WTC11 (cell line): ENCODE results near the gene OPCML. TPM values are rescaled to one million over a fixed set of nuclear protein-coding genes. Genes with fewer than 3 reads are reported as not detected.

Source experiments
- ATAC-seq: fragments of 200-7000 bp; cut with Tn5 transposase; 2 replicates; pipeline ENCODE4 v1.10.0; 2021; ENCODE audit warnings: mild to moderate bottlenecking, moderate library complexity
- CTCF ChIA-PET: fragments of 300-600 bp; sonication (Branson Sonifier 250); formaldehyde crosslinking; loops from one replicate; lab custom pipeline; 2021; ENCODE audit warnings: antibody characterized with exemption; lab: Charles Lee
- POLR2A ChIA-PET: fragments of 350-600 bp; sonication (Branson Sonifier 250); formaldehyde crosslinking; loops from one replicate; lab custom pipeline; 2021; ENCODE audit warnings: antibody characterized with exemption; lab: Charles Lee
- DNase-seq: peaks from one replicate; pipeline ENCODE4 v3.0.0; 2021; ENCODE audit warnings: low spot score
- H3K27ac Mint-ChIP-seq: 2 replicates; pipeline ENCODE4 v1.8.0; 2021; ENCODE audit warnings: mixed read lengths
- H3K27me3 Mint-ChIP-seq: 2 replicates; pipeline ENCODE4 v1.8.0; 2021; ENCODE audit warnings: low read depth, mild to moderate bottlenecking, moderate library complexity, mixed read lengths
- H3K36me3 Mint-ChIP-seq: 2 replicates; pipeline ENCODE4 v1.8.0; 2021; ENCODE audit warnings: mixed read lengths
- H3K4me1 Mint-ChIP-seq: 2 replicates; pipeline ENCODE4 v1.8.0; 2022; ENCODE audit warnings: mixed read lengths
- H3K4me3 Mint-ChIP-seq: 2 replicates; pipeline ENCODE4 v1.8.0; 2021; ENCODE audit warnings: mild to moderate bottlenecking, moderate library complexity, mixed read lengths
- H3K9me3 Mint-ChIP-seq: 2 replicates; pipeline ENCODE4 v1.8.0; 2021; ENCODE audit warnings: mixed read lengths
- CREM ChIP-seq: sonication (generic); formaldehyde crosslinking; IDR thresholded peaks from 2 replicates; pipeline ENCODE4 v1.8.1; 2022; ENCODE audit warnings: mild to moderate bottlenecking, missing genetic modification reagents, moderate library complexity
- ERG ChIP-seq: fragments of 250-450 bp; sonication (Bioruptor Pico); IDR thresholded peaks from 2 replicates; pipeline ENCODE4 v1.8.0; 2021; ENCODE audit warnings: mild to moderate bottlenecking
- ESRRA ChIP-seq: sonication (generic); formaldehyde crosslinking; IDR thresholded peaks from 2 replicates; pipeline ENCODE4 v1.8.1; 2022; ENCODE audit warnings: mild to moderate bottlenecking, missing genetic modification reagents, borderline replicate concordance
- FOXP1 ChIP-seq: sonication (generic); formaldehyde crosslinking; IDR thresholded peaks from 2 replicates; pipeline ENCODE4 v1.8.0; 2022; ENCODE audit warnings: missing genetic modification reagents, mild to moderate bottlenecking, moderate library complexity, borderline replicate concordance
- GRHL2 ChIP-seq: fragments of 250-450 bp; sonication (Bioruptor Pico); IDR thresholded peaks from 2 replicates; pipeline ENCODE4 v1.8.0; 2022; ENCODE audit warnings: mild to moderate bottlenecking, moderate library complexity; ENCODE audit not compliant: insufficient replicate concordance, severe bottlenecking
- NFE2L1 ChIP-seq: sonication (generic); formaldehyde crosslinking; IDR thresholded peaks from 2 replicates; pipeline ENCODE4 v1.8.1; 2023; ENCODE audit warnings: missing genetic modification reagents
- NFYB ChIP-seq: sonication (generic); formaldehyde crosslinking; conservative IDR thresholded peaks from 2 replicates; pipeline ENCODE4 v1.8.0; 2022; ENCODE audit warnings: low read depth, missing genetic modification reagents
- STAT6 ChIP-seq: sonication (generic); formaldehyde crosslinking; conservative IDR thresholded peaks from 2 replicates; pipeline ENCODE4 v1.8.1; 2023; ENCODE audit warnings: mild to moderate bottlenecking, low read depth, missing genetic modification reagents, moderate library complexity
- TCF7 ChIP-seq: sonication (generic); formaldehyde crosslinking; IDR thresholded peaks from 2 replicates; pipeline ENCODE4 v1.8.0; 2022; ENCODE audit warnings: mild to moderate bottlenecking, low read depth, missing genetic modification reagents, moderate library complexity
- TEAD1 ChIP-seq: sonication (generic); formaldehyde crosslinking; IDR thresholded peaks from 2 replicates; pipeline ENCODE4 v1.8.0; 2022; ENCODE audit warnings: mild to moderate bottlenecking, missing genetic modification reagents
- TEAD4 ChIP-seq: sonication (generic); formaldehyde crosslinking; IDR thresholded peaks from 2 replicates; pipeline ENCODE4 v1.8.0; 2022; ENCODE audit warnings: mild to moderate bottlenecking, missing genetic modification reagents
- USF1 ChIP-seq: sonication (generic); formaldehyde crosslinking; IDR thresholded peaks from 2 replicates; pipeline ENCODE4 v1.8.0; 2022; ENCODE audit warnings: mild to moderate bottlenecking, missing genetic modification reagents
- ZMAT4 ChIP-seq: fragments of 250-450 bp; sonication (Bioruptor Pico); IDR thresholded peaks from 2 replicates; pipeline ENCODE4 v1.9.0; 2021; ENCODE audit warnings: mild to moderate bottlenecking
- ZNF263 ChIP-seq: sonication (generic); formaldehyde crosslinking; IDR thresholded peaks from 2 replicates; pipeline ENCODE4 v1.8.1; 2022; ENCODE audit warnings: low read depth, mild to moderate bottlenecking, moderate library complexity, missing genetic modification reagents
- ZNF281 ChIP-seq: sonication (generic); formaldehyde crosslinking; IDR thresholded peaks from 2 replicates; pipeline ENCODE4 v1.8.0; 2023; ENCODE audit warnings: mild to moderate bottlenecking, missing genetic modification reagents
- ZNF416 ChIP-seq: fragments of 250-450 bp; sonication (Bioruptor Pico); IDR thresholded peaks from 2 replicates; pipeline ENCODE4 v1.9.0; 2021; ENCODE audit warnings: mild to moderate bottlenecking, inconsistent platforms
- ZNF512 ChIP-seq: sonication (generic); formaldehyde crosslinking; IDR thresholded peaks from 2 replicates; pipeline ENCODE4 v1.8.1; 2022; ENCODE audit warnings: missing genetic modification reagents, borderline replicate concordance
- ZNF532 ChIP-seq: fragments of 250-450 bp; sonication (Bioruptor Pico); IDR thresholded peaks from 2 replicates; pipeline ENCODE4 v1.9.0; 2021; ENCODE audit warnings: mild to moderate bottlenecking, borderline replicate concordance
- ZNF671 ChIP-seq: fragments of 250-450 bp; sonication (Bioruptor Pico); IDR thresholded peaks from 2 replicates; pipeline ENCODE4 v1.8.0; 2021; ENCODE audit warnings: mild to moderate bottlenecking
- total RNA-seq: library from RNA; stranded (reverse); gene quantifications from 3 replicates; pipeline ENCODE4 v1.2.3, GENCODE V29; 2021

Gene OPCML
- total RNA-seq, 1 experiment from 2014 or later: 1.5 TPM

GRCh38 chr11:132528181-132528580, 1004.1 kb downstream of the OPCML start (continued):
- TF ChIP-seq ZNF532 (CRISPR knock-in tag) (no peak), ZNF512 (no peak), TCF7 (CRISPR knock-in tag) (no peak), TEAD1 (CRISPR knock-in tag) (no peak), ESRRA (CRISPR knock-in tag) (no peak), ERG (CRISPR knock-in tag) (no peak), ZMAT4 (CRISPR knock-in tag) (no peak), TEAD4 (CRISPR knock-in tag) (no peak), NFE2L1 (CRISPR knock-in tag) (no peak)

GRCh38 chr11:132523929-132524328, 1008.4 kb downstream of the OPCML start:
- TF ChIP-seq FOXP1: no peak
- no peak for TF ChIP-seq CREM (CRISPR knock-in tag)
- TF ChIP-seq NFYB: no peak
- TF ChIP-seq ZNF281 (CRISPR knock-in tag): no peak
- TF ChIP-seq ZMAT4 (CRISPR knock-in tag): no peak
- no peak for TF ChIP-seq ZNF416
- TF ChIP-seq STAT6: no peak
- no peak for TF ChIP-seq USF1
- TF ChIP-seq ZNF263: no peak
- no peak for TF ChIP-seq ZNF671 (CRISPR knock-in tag)
- no peak for TF ChIP-seq GRHL2 (CRISPR knock-in tag)
- peak; percentile 80 for ATAC-seq
- no peaks in the 10 kb centered on the region for H3K36me3 Mint-ChIP-seq
- no peak overlapping the region for H3K27ac Mint-ChIP-seq
- POLR2A ChIA-PET: no interaction called here
- H3K27me3 Mint-ChIP-seq: no peaks in the 10 kb centered on the region
- H3K4me3 Mint-ChIP-seq: no peak overlapping the region
- DNase-seq: no peak
- CTCF ChIA-PET: no interaction called here
- no peaks in the 10 kb centered on the region for H3K4me1 Mint-ChIP-seq
- peaks cover 8% of the 10 kb centered on the region for H3K9me3 Mint-ChIP-seq
